HG02610 (cell line): ENCODE results near the gene ADCK1.
"Not testable (repeated sequence)": the region's sequence is repeated elsewhere in the genome, so short reads cannot be mapped to it uniquely, and the experiment has no call there.

Experiments
- ATAC-seq: cut with Tn5 transposase; IDR thresholded peaks from one replicate; pipeline ENCODE4 v1.9.1; 2021; ENCODE audit warnings: mild to moderate bottlenecking, moderate library complexity; ENCODE audit not compliant: unreplicated experiment

ADCK1 gene

GRCh38 chr14:77892890-77893484, 93.1 kb downstream of the ADCK1 start:
- no peak for ATAC-seq

GRCh38 chr14:77897374-77897773, 97.5 kb downstream of the ADCK1 start:
- no peak for ATAC-seq

- no peak for ATAC-seq
Measured at GRCh38 chr14:77902811-77903210, 102.9 kb downstream of the ADCK1 start.

- ATAC-seq, result no peak
Measured at GRCh38 chr14:77903221-77903620, 103.3 kb downstream of the ADCK1 start.

GRCh38 chr14:77903937-77904617, 104.2 kb downstream of the ADCK1 start:
- ATAC-seq, result no peak

GRCh38 chr14:77906446-77906845, 106.5 kb downstream of the ADCK1 start:
- no peak for ATAC-seq

- no peak for ATAC-seq
Measured at GRCh38 chr14:77908847-77909246, 108.9 kb downstream of the ADCK1 start.

GRCh38 chr14:77909911-77910310, 110.0 kb downstream of the ADCK1 start:
- no peak for ATAC-seq

GRCh38 chr14:77910506-77910905, 110.6 kb downstream of the ADCK1 start:
- ATAC-seq, result no peak

GRCh38 chr14:77911356-77911755, 111.4 kb downstream of the ADCK1 start:
- no peak for ATAC-seq

- ATAC-seq, result no peak
Measured at GRCh38 chr14:77912754-77913556, 113.0 kb downstream of the ADCK1 start.

GRCh38 chr14:77914073-77914721, 114.3 kb downstream of the ADCK1 start:
- ATAC-seq, result no peak

GRCh38 chr14:77915390-77915789, 115.5 kb downstream of the ADCK1 start:
- ATAC-seq, result not testable (repeated sequence)

- ATAC-seq, result no peak
Measured at GRCh38 chr14:77917491-77918201, 117.7 kb downstream of the ADCK1 start.

- ATAC-seq, result no peak
Measured at GRCh38 chr14:77918448-77918847, 118.5 kb downstream of the ADCK1 start.

- ATAC-seq, result no peak
Measured at GRCh38 chr14:77920312-77920711, 120.4 kb downstream of the ADCK1 start.

- no peak for ATAC-seq
Measured at GRCh38 chr14:77921818-77922217, 121.9 kb downstream of the ADCK1 start.

- ATAC-seq, result no peak
Measured at GRCh38 chr14:77923131-77923936, 123.4 kb downstream of the ADCK1 start.

GRCh38 chr14:77924141-77924948, 124.4 kb downstream of the ADCK1 start:
- ATAC-seq, result no peak
